DLD1 (cell line): ENCODE data around the gene TSEN54.

Source experiments
- in situ Hi-C: cut with HindIII; loops from 2 replicates; pipeline ENCODE4 v1.10.0; 2017; ENCODE audit warnings: low sequenced_read_pairs

Gene TSEN54

GRCh38 chr17:75540923-75541503, 24.7 kb downstream of the TSEN54 start:
- in situ Hi-C loops, result no loop called here

DNA sequence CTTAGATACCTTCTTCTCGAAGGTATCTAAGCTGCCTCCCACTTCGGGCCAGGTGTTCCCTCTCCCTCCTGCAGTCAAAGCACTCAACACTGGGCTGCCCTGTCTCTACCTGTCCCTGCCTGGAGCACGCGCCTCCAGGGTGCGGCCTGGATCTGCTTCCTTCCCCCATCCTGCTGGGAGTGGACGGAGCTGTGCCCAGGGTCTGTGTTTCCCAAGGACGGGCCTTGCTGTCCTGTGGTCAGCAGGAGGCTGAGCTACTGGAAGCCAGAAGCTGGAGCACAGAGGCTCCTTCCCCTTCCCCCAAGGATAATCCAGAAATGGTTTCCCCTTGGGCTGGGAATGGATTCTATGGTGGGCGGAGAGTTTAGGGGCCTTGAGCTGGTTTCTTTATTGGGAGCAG, 25.9 kb downstream of the TSEN54 start:
- in situ Hi-C loops, result no loop called here

DNA sequence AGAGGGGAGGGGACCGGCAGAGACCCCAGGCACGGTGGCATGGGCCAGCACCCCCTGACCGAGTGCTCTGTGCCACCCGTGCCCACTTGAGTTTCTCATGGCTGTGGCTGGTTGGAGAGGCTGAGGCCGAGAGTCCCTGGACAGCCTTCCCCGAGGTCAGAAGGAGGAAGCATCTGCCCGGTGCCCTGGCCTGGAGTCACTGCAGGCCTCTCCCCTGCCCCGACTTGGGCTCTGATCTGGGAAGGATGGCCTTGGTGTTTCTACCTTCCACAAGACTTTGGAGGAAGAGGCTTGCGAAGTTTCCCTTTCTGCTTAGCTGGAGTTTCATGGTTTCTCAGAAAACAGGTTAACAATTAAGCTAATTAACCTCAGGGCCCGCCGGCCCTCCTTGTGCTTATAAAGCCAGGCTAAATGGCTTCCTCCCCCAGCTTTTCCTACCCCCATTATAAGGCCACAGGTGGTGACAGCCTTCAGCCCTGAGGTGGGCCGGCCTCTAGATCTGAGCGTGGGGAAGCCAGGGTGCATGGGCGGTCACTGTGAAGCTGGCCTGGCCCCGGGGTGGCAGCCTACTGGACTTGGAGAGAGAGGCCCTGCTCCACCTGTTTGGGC, 26.5 kb downstream of the TSEN54 start:
- in situ Hi-C loops, result no loop called here

- in situ Hi-C loops, result no loop called here
These were observed 27.9 kb downstream of the TSEN54 start for GRCh38 chr17:75544250-75544649.

- in situ Hi-C loops, result no loop called here
These were observed 29.9 kb downstream of the TSEN54 start for GRCh38 chr17:75546181-75546580.

- in situ Hi-C loops, result no loop called here
These were observed 30.8 kb downstream of the TSEN54 start for GRCh38 chr17:75547091-75547490.

- in situ Hi-C loops, result no loop called here
These were observed 32.5 kb downstream of the TSEN54 start for GRCh38 chr17:75548813-75549212.

DNA sequence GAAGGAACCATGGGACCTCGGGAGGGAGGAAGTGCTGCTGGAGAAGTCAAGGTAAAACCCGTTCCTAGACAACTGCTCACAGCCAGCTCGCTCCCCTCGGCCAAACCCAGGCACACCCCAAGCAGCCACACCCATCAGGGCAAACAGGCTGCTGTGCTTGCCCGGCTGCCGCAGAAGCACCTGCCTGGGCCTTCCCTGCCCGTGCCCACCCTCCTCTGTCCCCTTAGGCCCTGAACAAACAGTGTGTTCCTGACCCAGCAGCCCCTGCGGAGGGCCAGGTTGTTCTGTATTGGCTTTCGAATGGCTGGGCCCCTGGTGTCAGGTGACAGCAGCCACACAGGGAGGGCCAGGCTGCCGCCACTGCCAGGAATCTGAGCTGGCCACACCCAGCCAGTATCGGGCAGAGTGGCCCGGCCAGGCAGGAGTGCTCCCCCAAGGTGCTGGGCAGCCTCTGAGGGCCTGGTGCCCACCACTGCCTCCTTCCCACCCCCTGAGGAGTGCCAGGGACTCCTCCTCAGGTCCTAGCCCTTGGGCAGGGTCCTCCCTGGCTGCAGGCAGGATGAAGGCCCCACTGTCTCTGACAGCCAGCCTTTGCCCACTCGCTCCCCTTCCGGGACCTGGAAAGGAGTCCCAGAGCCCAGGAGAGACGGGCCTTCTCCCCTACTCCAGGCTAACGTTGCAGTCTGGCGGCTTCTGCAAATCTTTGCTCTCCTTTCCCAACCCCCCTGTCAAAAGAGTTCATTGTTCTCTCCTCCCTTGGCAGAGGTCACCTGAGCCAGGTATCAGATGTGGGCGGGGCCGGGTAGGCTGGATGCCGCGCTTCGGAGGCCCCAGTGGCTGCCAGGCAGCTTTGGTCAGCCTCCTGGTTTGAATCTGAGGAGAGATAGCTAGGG, 33.2 kb downstream of the TSEN54 start:
- in situ Hi-C loops, result no loop called here

- in situ Hi-C loops, result no loop called here
These were observed 33.8 kb downstream of the TSEN54 start for GRCh38 chr17:75550139-75550465.

GRCh38 chr17:75551266-75551665, 34.9 kb downstream of the TSEN54 start:
- in situ Hi-C loops, result no loop called here

GRCh38 chr17:75552425-75553294, 36.3 kb downstream of the TSEN54 start:
- in situ Hi-C loops, result no loop called here

DNA sequence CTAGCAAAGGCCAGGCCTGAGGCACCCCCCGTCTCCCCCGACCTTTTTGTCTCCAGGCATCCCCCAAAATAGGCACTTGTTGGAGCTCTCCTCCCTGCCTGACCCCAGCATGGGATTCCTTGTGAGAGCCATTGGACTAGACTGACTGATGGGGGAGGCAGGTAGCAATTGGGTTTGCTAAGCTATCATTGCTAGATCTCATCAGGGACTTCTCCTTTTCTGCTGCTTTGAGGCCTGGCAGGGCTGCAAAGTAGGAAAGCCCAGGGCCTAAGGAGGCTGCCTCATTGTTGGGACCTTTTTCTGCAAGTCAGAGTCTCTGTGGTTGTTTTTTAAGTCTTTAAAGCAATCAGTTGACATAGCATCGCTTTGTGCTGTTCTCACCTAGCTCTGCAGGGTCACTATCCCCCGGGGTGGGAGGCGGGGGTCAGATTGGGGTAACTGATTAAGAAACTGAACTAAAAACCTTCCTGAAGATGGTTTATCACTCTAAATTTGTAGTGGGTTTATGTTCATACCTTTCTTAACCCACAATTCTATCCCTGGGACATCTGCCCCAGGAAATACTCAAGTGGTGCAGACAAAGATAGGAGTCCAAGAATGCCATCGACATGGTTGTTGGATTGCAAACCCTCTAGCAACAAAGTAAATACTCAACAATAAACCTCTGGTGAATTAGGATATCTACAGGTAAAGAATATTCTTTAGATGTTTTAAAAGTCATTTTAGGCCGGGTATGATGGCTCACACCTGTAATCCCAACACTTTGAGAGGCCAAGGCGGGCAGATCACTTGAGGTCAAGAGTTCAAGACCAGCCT, 37.2 kb downstream of the TSEN54 start:
- in situ Hi-C loops, result no loop called here

- in situ Hi-C loops, result no loop called here
These were observed 39.4 kb downstream of the TSEN54 start for GRCh38 chr17:75555679-75556153.

- in situ Hi-C loops, result no loop called here
These were observed 40.9 kb downstream of the TSEN54 start for GRCh38 chr17:75557075-75557851.

DNA sequence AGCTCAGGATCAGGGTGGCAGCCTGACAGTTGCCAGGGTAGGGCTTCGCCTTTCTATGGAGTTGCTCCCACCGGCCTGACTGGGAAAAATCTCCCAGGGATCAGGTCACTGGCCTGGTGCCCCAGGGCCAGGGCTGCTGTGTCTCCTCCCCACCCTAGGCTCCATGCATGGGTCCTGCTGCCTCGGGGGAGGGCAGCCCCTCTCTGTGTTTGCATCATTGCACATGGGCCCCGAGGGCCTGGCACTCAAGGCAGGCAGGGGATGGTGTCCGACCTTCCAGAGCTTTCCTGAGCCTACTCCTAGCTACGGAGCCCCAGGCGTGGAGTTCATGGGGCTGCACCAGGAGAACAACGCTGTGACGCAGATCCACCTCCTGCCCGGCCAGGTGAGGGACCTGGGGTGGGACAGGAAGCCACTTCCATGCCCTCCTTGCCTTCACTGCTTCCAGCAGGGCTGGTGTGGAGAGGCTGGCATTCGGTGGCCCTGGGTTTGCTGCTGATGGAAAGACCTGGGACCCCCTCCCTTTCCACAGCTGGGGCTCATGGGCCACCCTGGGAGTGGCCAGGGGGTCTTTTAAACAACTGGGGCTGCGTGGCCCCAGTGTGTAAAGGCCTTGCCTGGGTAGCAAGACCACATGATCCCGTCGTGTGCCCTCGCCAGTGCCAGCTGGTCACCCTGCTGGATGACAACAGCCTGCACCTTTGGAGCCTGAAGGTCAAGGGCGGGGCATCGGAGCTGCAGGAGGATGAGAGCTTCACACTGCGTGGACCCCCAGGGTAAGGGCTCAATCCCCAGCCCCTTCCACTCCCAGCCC, 41.7 kb downstream of the TSEN54 start:
- in situ Hi-C loops, result no loop called here

DNA sequence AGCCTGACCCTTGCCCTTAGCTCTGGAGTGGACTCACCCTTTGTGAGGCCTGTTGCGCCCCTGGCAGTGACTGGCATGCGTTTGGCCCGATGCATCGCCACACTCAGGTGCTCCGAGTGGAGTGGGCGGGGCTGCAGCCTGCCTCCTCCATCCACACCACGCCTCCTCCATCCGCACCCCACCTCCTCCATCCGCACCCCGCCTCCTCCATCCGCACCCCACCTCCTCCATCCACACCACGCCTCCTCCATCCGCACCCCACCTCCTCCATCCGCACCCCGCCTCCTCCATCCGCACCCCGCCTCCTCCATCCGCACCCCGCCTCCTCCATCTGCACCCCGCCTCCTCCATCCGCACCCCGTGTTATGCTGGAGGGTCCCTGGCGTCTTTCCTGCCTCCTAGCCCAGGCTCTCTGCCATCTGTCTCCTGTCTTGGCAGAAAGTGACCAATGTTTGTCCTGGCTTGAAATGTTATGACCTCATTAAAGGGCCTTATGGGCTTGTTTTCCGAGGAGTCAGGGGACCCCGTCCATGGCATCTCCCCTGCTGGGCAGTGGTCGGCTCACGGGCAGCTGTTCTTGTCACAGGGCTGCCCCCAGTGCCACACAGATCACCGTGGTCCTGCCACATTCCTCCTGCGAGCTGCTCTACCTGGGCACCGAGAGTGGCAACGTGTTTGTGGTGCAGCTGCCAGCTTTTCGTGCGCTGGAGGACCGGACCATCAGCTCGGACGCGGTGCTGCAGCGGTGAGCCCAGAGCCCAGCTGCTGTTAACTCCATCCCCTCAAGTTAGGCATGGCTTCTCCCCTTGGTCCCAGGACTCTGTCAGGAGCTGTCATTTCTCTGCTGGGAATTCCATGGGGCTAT, 42.6 kb downstream of the TSEN54 start:
- in situ Hi-C loops, result no loop called here

GRCh38 chr17:75559958-75560533, 43.7 kb downstream of the TSEN54 start:
- in situ Hi-C loops, result no loop called here
